Stimulated activated CD4-positive, alpha-beta T cell treated with anti-CD3 and anti-CD28 coated beads, Interleukin-12 subunit alpha, Interleukin-12 subunit beta, amount 100 ng/mL, for 48 hours (primary cell): ENCODE measurements around the gene VKORC1L1.
"Not testable (repeated sequence)": the region's sequence is repeated elsewhere in the genome, so short reads cannot be mapped to it uniquely, and the experiment has no call there.

Experiments used
- DNase-seq, 3 donors: peaks; one replicate each; pipeline ENCODE4 v3.0.0-alpha.2; 2020; ENCODE audit warnings: low read depth in 2 of 3, low spot score in 1 of 3

Gene VKORC1L1

GRCh38 chr7:65937296-65937695 lies 64.4 kb downstream of the VKORC1L1 start:
- DNase-seq = no peak

GRCh38 chr7:65938336-65938895 lies 65.5 kb downstream of the VKORC1L1 start:
- no peak for DNase-seq

GRCh38 chr7:65945787-65946186 lies 72.9 kb downstream of the VKORC1L1 start:
- DNase-seq = not testable (repeated sequence)

- DNase-seq = no peak
Measured at GRCh38 chr7:65946904-65947303, 74.0 kb downstream of the VKORC1L1 start.

GRCh38 chr7:65951837-65952578 lies 79.1 kb downstream of the VKORC1L1 start:
- DNase-seq = no peak

GRCh38 chr7:65953001-65953720 lies 80.3 kb downstream of the VKORC1L1 start:
- DNase-seq = no peak

GRCh38 chr7:65953890-65954450 lies 81.1 kb downstream of the VKORC1L1 start:
- no peak for DNase-seq

GRCh38 chr7:65955718-65956117 lies 82.8 kb downstream of the VKORC1L1 start:
- DNase-seq = no peak

GRCh38 chr7:65960351-65961074 lies 87.6 kb downstream of the VKORC1L1 start:
- no peak for DNase-seq

GRCh38 chr7:65962033-65962432 lies 89.2 kb downstream of the VKORC1L1 start:
- DNase-seq = no peak

GRCh38 chr7:65964671-65965070 lies 91.8 kb downstream of the VKORC1L1 start:
- DNase-seq = not testable (repeated sequence)

- no peak for DNase-seq
Measured at GRCh38 chr7:65966146-65966545, 93.3 kb downstream of the VKORC1L1 start.

- no peak for DNase-seq
Measured at GRCh38 chr7:65967361-65968155, 94.7 kb downstream of the VKORC1L1 start.

GRCh38 chr7:65968256-65969185 lies 95.6 kb downstream of the VKORC1L1 start:
- no peak for DNase-seq

- no peak for DNase-seq
Measured at GRCh38 chr7:65971021-65971420, 98.1 kb downstream of the VKORC1L1 start.

GRCh38 chr7:65972976-65973375 lies 100.1 kb downstream of the VKORC1L1 start:
- DNase-seq = no peak

- no peak for DNase-seq
Measured at GRCh38 chr7:65974191-65974801, 101.4 kb downstream of the VKORC1L1 start.

GRCh38 chr7:65974876-65975275 lies 102.0 kb downstream of the VKORC1L1 start:
- no peak for DNase-seq
